HepG2 (cell line): ENCODE measurements around the gene MYH7B. TPM values are rescaled to one million over a fixed set of nuclear protein-coding genes. Genes with fewer than 3 reads are reported as not detected.

Experiments
- HDAC1 ChIP-seq: sonication (generic); formaldehyde crosslinking; IDR thresholded peaks from 2 replicates; pipeline ENCODE4 v1.5.1; 2020; ENCODE audit warnings: mild to moderate bottlenecking, missing genetic modification reagents
- MBD4 ChIP-seq: IDR thresholded peaks from 2 replicates; pipeline ENCODE4 v1.6.1; 2012; ENCODE audit warnings: low read length, inconsistent platforms, borderline replicate concordance
- MED1 ChIP-seq: sonication (generic); formaldehyde crosslinking; IDR thresholded peaks from 2 replicates; pipeline ENCODE4 v1.4.0; 2020; ENCODE audit warnings: missing genetic modification reagents
- MTERF4 ChIP-seq: sonication (generic); formaldehyde crosslinking; IDR thresholded peaks from 2 replicates; pipeline ENCODE4 v1.8.0; 2023; ENCODE audit warnings: mild to moderate bottlenecking, missing genetic modification reagents
- NRL ChIP-seq: sonication (generic); formaldehyde crosslinking; IDR thresholded peaks from 2 replicates; pipeline ENCODE4 v1.5.0; 2020; ENCODE audit warnings: missing genetic modification reagents, mild to moderate bottlenecking, moderate library complexity, borderline replicate concordance
- PRDM4 ChIP-seq: sonication (generic); formaldehyde crosslinking; IDR thresholded peaks from 2 replicates; pipeline ENCODE4 v1.9.0; 2021; ENCODE audit warnings: missing genetic modification reagents, borderline replicate concordance
- TCF7 ChIP-seq: sonication (generic); IDR thresholded peaks from 2 replicates; pipeline ENCODE4 v1.6.1; 2016; ENCODE audit warnings: antibody characterized with exemption, low read depth
- ZNF383 ChIP-seq: sonication (generic); formaldehyde crosslinking; IDR thresholded peaks from 2 replicates; pipeline ENCODE4 v1.4.0; 2020; ENCODE audit warnings: missing genetic modification reagents, mild to moderate bottlenecking, borderline replicate concordance
- ZSCAN25 ChIP-seq: sonication (generic); formaldehyde crosslinking; IDR thresholded peaks from 2 replicates; pipeline ENCODE4 v1.8.0; 2022; ENCODE audit warnings: mild to moderate bottlenecking, missing genetic modification reagents
- polyA plus RNA-seq, 8 experiments: library from polyadenylated mRNA; depleted of rRNA in 3 of 8; stranded (reverse) in 7 of 8; unstranded in 1 of 8; fragments of >200 nt; fragmentation: Illumina TruSeq in 4 of 8; extraction: Trizol in 4 of 8; gene quantifications; 2 replicates each; pipeline versions ENCODE4 v1.2.1 to v1.2.3, GENCODE V29; 2011 to 2016; ENCODE audit warnings: low read depth in 4 of 8, missing spikeins in 1 of 8, mixed read lengths in 1 of 8; ENCODE audit not compliant: insufficient read depth in 1 of 8
- total RNA-seq, 5 experiments: library from RNA; depleted of rRNA; stranded (reverse); fragments of >200 nt; fragmentation: Illumina TruSeq; extraction: Trizol; gene quantifications; 2 replicates each; pipeline ENCODE4 v1.2.3, GENCODE V29; 2016; ENCODE audit warnings: low read depth in 1 of 5
- TF ChIP-seq, protein P1 (sequence below): sonication (generic); formaldehyde crosslinking; IDR thresholded peaks from 2 replicates; pipeline ENCODE4 v1.8.0; 2022; ENCODE audit warnings: missing genetic modification reagents, low read depth, mild to moderate bottlenecking, borderline replicate concordance
- TF ChIP-seq, protein P2 (sequence below): IDR thresholded peaks from 2 replicates; pipeline ENCODE4 v1.6.1; 2012; ENCODE audit warnings: inconsistent platforms
- TF ChIP-seq, protein P3 (sequence below): sonication (generic); formaldehyde crosslinking; IDR thresholded peaks from 2 replicates; pipeline ENCODE4 v1.5.0; 2020; ENCODE audit warnings: missing genetic modification reagents

MYH7B gene
- total and polyA plus RNA-seq, 2 of the 13 experiments (the other 11 are each of a cell fraction or from before 2014, with no cell fraction given), result 0.05 to 0.20 TPM

GRCh38 chr20:34954904-34955230 lies 801 bp upstream of the MYH7B start (continued):
- TF ChIP-seq ZSCAN25 (CRISPR knock-in tag) (no peak), HDAC1 (CRISPR knock-in tag) (no peak), MBD4 (no peak), MED1 (CRISPR knock-in tag) (no peak), TCF7 (no peak), ZNF383 (CRISPR knock-in tag) (no peak), PRDM4 (0 out of 2 replicates have a peak, but pooled peaks have one; percentile 50), MTERF4 (CRISPR knock-in tag) (peak; percentile 81; the same call in 1 of the 2 replicates), NRL (CRISPR knock-in tag) (no peak)
- TF ChIP-seq, protein P1, sequence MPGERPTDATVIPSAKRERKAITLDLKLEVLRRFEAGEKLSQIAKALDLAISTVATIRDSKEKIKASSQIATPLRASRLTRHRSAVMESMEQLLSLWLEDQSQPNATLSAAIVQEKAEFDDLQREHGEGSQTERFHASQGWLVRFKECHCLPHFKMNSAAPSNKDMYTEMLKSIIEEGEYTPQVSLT (CRISPR knock-in tag), result no peak
- TF ChIP-seq, protein P2, sequence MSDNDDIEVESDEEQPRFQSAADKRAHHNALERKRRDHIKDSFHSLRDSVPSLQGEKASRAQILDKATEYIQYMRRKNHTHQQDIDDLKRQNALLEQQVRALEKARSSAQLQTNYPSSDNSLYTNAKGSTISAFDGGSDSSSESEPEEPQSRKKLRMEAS, result peak; percentile 89
- TF ChIP-seq, protein P3, sequence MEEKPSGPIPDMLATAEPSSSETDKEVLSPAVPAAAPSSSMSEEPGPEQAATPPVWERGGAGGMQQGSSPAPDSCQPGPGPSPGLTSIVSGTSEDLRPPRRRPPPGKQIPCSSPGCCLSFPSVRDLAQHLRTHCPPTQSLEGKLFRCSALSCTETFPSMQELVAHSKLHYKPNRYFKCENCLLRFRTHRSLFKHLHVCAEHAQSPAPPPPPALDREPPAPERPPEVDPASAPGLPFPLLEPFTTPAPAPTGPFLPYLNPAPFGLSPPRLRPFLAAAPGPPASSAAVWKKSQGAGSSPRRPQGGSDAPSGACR, result no peak
- TF ChIP-seq, all 625 proteins: peak for 31
